GM19463 (cell line): Measurements from ENCODE around the gene ZNF230.

Experiments used
- ATAC-seq: cut with Tn5 transposase; IDR thresholded peaks from one replicate; pipeline ENCODE4 v1.9.1; 2021; ENCODE audit warnings: mild to moderate bottlenecking, moderate library complexity; ENCODE audit not compliant: unreplicated experiment

ZNF230 gene

DNA sequence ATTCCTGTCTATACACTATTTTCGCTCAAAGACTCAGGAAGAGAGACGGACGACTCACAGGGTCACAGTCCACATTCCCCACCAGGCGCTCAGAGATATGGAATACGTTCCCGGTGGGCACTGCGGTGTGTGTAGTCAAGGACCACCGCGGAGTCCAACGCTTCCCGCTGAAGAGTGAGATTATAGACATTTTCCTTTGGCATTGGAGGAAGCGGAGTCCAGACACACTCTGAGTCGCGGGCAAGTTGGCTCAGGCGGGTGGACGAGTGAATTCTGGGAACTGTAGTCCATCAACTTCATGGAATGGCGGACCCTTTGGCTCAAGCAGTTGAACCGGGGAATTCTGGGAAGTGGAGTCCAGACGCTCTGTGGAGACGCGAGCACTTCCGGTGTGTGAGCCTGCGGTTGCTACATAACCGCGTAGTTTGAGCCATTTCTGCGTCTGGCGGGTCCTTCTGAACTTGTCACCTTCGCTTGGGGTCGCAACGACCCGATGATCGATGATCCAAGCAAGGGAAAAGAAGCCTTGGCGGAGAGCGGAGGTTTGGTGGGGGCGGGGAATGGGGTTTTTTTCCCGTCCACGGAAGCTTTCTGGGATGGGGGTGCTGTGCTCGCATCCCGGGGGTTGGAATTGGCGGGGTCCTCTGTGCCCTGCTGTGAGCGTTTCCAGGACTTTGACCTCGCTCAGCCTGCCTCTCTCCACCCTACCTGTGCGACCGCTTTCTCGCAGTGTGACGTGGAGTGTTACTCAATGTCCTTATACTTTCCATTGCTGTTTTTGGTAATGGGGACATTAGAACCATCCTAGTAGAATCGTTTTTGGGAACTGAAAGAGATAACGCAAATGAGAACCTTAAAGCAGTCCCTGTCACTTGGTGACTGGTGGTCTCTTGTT, at the start of gene ZNF230:
TSS of gene ZNF230 (plus strand) at position 392 of the 895 bp plus-strand sequence. CDS start 4,122 bp downstream, outside the sequence.
- peak; percentile 91 for ATAC-seq

DNA sequence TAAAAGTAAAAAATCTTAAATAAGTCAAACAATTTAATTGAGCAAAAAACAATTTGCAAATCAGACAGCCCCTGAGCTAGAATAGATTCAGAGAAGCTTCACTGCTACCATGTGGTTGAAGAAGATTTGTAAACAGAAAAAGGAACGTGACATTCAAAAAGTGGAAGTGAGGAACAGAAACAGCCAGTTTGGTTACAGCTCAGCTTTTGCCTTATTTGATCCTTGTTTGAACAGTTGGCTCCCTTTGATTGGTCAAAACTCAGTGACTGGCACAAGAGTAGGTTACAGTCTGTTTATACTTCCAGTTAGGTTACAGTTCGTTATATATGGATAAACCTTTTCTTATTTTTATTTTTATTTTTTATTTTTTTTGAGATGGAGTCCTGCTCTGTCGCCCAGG, 45.9 kb upstream of the ZNF230 start:
- ATAC-seq: no peak

DNA sequence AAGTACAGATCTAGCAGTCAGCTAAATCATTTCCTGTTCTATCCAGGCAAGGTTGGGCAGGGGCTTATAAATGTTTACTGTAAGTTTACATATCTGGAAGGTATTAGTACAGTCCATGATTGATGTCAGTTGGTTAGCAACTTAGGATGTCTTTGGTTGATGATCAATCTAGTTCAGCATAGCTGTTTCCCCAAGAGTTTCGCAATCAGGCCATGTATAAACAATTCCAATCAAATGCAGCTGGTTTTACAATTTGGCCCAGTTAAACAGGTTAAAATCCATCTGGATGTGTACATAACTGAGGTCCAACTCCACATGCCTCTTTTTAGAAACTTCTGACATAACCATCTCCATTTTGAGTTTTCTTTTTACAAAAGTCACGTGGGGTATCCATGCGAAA, 44.9 kb upstream of the ZNF230 start:
- ATAC-seq: no peak

DNA sequence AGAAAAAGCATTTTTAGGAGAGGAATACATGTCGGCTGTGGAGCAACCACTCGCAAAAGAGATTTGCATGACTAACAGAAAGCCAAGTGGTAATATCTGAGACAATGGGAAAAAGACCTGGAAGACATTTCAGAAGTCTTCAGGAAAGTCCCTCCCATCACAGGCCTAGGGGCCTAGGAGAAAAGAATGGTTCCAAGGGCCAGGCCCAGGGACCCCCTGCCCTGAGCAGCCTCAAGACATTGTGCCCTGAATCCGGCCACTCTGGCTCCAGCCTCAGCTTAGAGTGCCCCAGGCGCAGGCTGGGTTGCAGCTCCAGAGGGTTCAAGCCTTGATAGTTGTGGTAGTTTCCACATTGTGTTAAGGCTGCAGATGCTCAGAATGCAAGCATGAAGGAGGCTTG, 42.3 kb upstream of the ZNF230 start:
- ATAC-seq: no peak

GRCh38 chr19:43966079-43966694, 36.6 kb upstream of the ZNF230 start:
- no peak for ATAC-seq

- no peak for ATAC-seq
Measured at GRCh38 chr19:43976732-43977131, 26.0 kb upstream of the ZNF230 start.

- ATAC-seq: no peak
Measured at GRCh38 chr19:43983544-43983911, 19.2 kb upstream of the ZNF230 start.

DNA sequence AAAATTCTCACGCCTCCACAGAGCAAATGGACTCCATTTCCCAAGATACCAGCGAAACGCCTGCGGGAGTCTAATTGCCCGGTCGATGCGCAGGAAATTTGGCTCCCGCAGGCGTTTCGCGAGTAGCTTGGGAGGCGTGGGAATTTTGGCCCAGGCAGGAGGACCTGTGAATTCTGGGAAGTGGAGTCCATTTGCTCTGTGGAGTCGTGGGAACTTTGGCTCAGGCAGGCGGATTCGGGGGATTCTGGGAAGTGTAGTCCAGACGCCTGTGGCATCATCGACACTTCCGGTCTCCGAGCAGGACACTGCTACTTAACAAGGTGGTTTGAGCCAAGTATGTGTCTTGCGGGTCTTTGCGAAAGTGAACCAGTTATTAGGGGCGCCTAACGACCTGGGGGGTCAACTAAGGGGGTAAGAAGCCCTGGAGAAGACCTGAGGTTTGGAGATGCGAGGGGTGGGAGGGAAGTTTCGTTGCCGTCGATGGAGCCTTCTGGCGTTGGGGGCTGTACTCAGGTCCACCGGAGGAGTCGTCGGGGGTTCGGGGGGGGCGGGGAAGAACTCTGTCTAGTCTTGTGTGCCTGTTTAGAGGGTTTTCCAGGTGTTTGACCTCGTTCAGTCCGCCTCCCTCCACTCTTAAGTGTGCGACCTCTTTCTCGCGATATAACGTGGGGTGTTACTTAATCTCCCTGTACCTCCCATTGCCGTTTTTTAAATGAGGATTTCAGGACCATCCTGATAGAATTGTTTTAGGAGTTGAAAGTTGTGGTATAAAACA, 18.7 kb upstream of the ZNF230 start, which contains the start of gene ZNF155:
TSS of gene ZNF155 (plus strand) at position 277 of the 775 bp plus-strand sequence. CDS start 4,356 bp downstream, outside the sequence.
- ATAC-seq: peak; percentile 90

GRCh38 chr19:43984687-43985000, 18.1 kb upstream of the ZNF230 start:
- ATAC-seq: no peak

GRCh38 chr19:43997631-43998290, 5.0 kb upstream of the ZNF230 start:
- no peak for ATAC-seq

GRCh38 chr19:44002212-44002565, 568 bp upstream of the ZNF230 start:
- no peak for ATAC-seq

DNA sequence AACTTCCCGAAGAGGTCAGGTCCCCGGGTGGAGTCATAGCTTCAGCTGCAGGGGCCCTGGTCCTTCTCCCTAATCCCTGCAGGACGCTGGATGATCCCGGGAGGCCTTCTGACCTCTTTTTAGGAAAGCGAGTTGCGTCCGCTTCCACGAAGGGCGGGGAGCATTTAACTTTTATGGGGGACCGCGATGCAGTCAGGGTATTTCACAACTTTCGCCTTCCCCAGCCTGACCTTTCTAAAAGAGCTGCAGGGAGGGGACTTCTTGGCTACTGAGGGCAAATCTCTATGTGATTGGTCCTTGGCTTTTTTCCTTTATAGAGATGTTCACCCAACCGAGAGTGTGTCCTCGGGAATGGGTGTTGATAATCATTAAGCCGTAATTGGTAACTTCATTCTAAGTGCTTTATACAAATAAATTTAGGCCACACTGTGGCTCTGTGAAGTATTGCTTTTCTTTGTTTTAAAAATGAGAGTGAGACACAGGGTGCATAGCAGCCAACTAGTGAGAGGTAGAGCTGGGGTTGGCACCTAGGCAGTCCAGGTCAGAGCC, 778 bp downstream of the ZNF230 start:
- ATAC-seq: no peak

DNA sequence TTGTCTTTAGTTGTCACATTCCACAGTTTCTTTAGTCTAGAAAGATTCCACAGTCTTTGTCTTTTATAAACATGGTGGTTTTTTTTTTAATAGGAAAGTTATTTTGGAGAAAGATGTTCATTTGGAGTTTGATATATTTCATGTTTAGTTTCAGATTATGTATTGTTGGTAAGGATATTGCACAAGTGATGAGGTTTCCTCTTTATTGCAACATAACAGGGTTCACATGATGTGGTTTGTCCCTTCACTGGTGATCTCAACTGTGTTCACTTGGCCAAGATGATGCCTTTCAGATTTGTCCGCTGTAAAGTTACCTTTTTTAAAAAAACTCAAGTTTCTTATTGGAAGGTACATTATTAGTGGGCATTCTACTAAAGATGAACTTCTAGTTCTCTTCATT, 3.2 kb downstream of the ZNF230 start:
- no peak for ATAC-seq

DNA sequence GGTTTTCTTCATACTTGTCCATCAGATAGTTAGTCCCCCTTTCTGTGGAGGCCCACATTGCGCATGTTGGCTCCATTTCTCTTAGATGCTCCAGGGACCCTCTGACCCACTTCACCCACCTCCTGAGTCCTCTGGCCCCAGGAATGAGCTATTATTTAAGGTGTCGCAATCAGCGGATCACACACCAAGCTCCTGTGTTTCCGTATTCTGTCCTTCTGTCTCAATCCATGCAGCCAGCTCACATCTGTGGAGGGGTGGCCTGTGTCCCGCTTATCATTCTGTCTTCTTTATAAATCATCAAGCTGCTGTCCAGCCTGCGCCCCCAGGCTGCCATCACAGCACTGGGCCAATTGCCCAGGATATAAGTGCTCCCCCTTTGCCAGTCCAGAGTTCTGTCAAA, 4.7 kb downstream of the ZNF230 start:
- no peak for ATAC-seq

DNA sequence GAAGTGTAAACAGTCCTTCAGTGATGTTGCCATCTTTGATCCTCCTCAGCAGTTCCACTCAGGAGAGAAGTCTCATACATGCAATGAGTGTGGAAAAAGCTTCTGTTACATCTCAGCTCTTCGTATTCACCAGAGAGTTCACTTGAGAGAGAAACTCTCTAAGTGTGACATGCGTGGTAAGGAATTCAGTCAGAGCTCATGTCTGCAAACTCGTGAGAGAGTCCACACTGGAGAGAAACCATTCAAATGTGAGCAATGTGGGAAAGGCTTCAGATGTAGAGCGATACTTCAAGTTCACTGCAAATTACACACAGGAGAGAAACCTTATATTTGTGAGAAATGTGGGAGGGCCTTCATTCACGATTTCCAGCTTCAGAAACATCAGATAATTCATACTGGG, 7.7 kb downstream of the ZNF230 start:
- ATAC-seq: no peak

- no peak for ATAC-seq
Measured at GRCh38 chr19:44019498-44019897, 16.7 kb downstream of the ZNF230 start.

GRCh38 chr19:44021221-44021620, 18.5 kb downstream of the ZNF230 start:
- no peak for ATAC-seq

GRCh38 chr19:44024900-44025216, 22.1 kb downstream of the ZNF230 start:
- no peak for ATAC-seq

- ATAC-seq: peak; percentile 96
Measured at GRCh38 chr19:44025217-44025936, 22.6 kb downstream of the ZNF230 start, which contains the start of gene ZNF222. Gene ZNF222, plus strand, starts transcription at chr19:44025379. Its CDS starts 58 bp downstream, at chr19:44025437.

GRCh38 chr19:44026622-44027021, 23.9 kb downstream of the ZNF230 start:
- no peak for ATAC-seq
